A549 (cell line): ENCODE data around the gene CLSTN2.

ENCODE experiments used
- CBX2 ChIP-seq: fragments of 200-600 bp; sonication (generic); IDR thresholded peaks from 2 replicates; pipeline ENCODE4 v1.6.1; 2016; ENCODE audit warnings: low read depth, mild to moderate bottlenecking, borderline replicate concordance
- CEBPB ChIP-seq, 2 experiments: fragments of >200 bp in 1 of 2; sonication (Bioruptor Twin) in 1 of 2; formaldehyde crosslinking in 1 of 2; IDR thresholded peaks; 2 replicates each; pipeline ENCODE4 v1.6.1; 2012 to 2016
- CTCF ChIP-seq: fragments of >200 bp; sonication (Bioruptor Twin); formaldehyde crosslinking; IDR thresholded peaks from 3 replicates; pipeline ENCODE4 v1.5.1; 2016
- JUNB ChIP-seq: fragments of >200 bp; sonication (Bioruptor Twin); formaldehyde crosslinking; IDR thresholded peaks from 2 replicates; pipeline ENCODE4 v1.6.1; 2016
- MAZ ChIP-seq: fragments of 150-350 bp; IDR thresholded peaks from 2 replicates; pipeline ENCODE4 v1.6.1; 2014; ENCODE audit warnings: antibody characterized with exemption, low read depth, low read length, borderline replicate concordance
- POLR2A ChIP-seq: IDR thresholded peaks from 2 replicates; pipeline ENCODE4 v1.6.1; 2012; ENCODE audit warnings: mild to moderate bottlenecking, low read length
- RAD21 ChIP-seq, 2 experiments: fragments of >200 bp in 1 of 2; sonication (Bioruptor Twin) in 1 of 2; formaldehyde crosslinking in 1 of 2; IDR thresholded peaks in 1 of 2; conservative IDR thresholded peaks in 1 of 2; 2 replicates in 1 of 2; 3 replicates in 1 of 2; pipeline ENCODE4 v1.6.1; 2012 to 2018; ENCODE audit warnings: inconsistent platforms in 1 of 2
- TF ChIP-seq, protein P1 (sequence below): fragments of 200-600 bp; sonication (generic); IDR thresholded peaks from 2 replicates; pipeline ENCODE4 v1.6.1; 2016; ENCODE audit warnings: antibody characterized with exemption, mild to moderate bottlenecking, moderate library complexity
- TF ChIP-seq, protein P2 (sequence below): fragments of >200 bp; sonication (Bioruptor Twin); formaldehyde crosslinking; IDR thresholded peaks from 3 replicates; pipeline ENCODE4 v1.6.1; 2016

GRCh38 chr3:140433431-140433830, 498.4 kb downstream of the CLSTN2 start:
- TF ChIP-seq CBX2 (no peak), CTCF (no peak), MAZ (no peak), JUNB (no peak), CEBPB (IDR thresholded peaks at IDR 0.05) (no peak), RAD21 (conservative IDR thresholded peaks at IDR 0.05 in 1 of 2, IDR thresholded peaks at IDR 0.05 in 1 of 2) (no peak), POLR2A (no peak)
- TF ChIP-seq, protein P1, sequence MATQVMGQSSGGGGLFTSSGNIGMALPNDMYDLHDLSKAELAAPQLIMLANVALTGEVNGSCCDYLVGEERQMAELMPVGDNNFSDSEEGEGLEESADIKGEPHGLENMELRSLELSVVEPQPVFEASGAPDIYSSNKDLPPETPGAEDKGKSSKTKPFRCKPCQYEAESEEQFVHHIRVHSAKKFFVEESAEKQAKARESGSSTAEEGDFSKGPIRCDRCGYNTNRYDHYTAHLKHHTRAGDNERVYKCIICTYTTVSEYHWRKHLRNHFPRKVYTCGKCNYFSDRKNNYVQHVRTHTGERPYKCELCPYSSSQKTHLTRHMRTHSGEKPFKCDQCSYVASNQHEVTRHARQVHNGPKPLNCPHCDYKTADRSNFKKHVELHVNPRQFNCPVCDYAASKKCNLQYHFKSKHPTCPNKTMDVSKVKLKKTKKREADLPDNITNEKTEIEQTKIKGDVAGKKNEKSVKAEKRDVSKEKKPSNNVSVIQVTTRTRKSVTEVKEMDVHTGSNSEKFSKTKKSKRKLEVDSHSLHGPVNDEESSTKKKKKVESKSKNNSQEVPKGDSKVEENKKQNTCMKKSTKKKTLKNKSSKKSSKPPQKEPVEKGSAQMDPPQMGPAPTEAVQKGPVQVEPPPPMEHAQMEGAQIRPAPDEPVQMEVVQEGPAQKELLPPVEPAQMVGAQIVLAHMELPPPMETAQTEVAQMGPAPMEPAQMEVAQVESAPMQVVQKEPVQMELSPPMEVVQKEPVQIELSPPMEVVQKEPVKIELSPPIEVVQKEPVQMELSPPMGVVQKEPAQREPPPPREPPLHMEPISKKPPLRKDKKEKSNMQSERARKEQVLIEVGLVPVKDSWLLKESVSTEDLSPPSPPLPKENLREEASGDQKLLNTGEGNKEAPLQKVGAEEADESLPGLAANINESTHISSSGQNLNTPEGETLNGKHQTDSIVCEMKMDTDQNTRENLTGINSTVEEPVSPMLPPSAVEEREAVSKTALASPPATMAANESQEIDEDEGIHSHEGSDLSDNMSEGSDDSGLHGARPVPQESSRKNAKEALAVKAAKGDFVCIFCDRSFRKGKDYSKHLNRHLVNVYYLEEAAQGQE, result no peak
- TF ChIP-seq, protein P2, sequence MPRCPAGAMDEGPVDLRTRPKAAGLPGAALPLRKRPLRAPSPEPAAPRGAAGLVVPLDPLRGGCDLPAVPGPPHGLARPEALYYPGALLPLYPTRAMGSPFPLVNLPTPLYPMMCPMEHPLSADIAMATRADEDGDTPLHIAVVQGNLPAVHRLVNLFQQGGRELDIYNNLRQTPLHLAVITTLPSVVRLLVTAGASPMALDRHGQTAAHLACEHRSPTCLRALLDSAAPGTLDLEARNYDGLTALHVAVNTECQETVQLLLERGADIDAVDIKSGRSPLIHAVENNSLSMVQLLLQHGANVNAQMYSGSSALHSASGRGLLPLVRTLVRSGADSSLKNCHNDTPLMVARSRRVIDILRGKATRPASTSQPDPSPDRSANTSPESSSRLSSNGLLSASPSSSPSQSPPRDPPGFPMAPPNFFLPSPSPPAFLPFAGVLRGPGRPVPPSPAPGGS, result no peak
